HAP-1 (cell line): ENCODE results near the gene CDKL1.
A peak's percentile ranks its signal among the peaks of the same experiment; 100 is the strongest.

Experiments used
- DNase-seq, 2 experiments: peaks; one replicate each; pipeline ENCODE4 v3.0.0-alpha.2; 2016 to 2020; ENCODE audit warnings: low spot score in 2 of 2
- H3K27me3 ChIP-seq: fragments of 250-450 bp; sonication (Bioruptor Pico); 2 replicates; pipeline ENCODE4 v1.5.1; 2020; ENCODE audit warnings: low read depth, mild to moderate bottlenecking, moderate library complexity
- H3K36me3 ChIP-seq: fragments of 250-450 bp; sonication (Bioruptor Pico); replicated peaks from 2 replicates; pipeline ENCODE4 v1.5.1; 2020; ENCODE audit warnings: mild to moderate bottlenecking
- H3K4me1 ChIP-seq: fragments of 250-450 bp; sonication (Bioruptor Pico); 2 replicates; pipeline ENCODE4 v1.5.1; 2020; ENCODE audit warnings: mild to moderate bottlenecking
- H3K4me3 ChIP-seq: fragments of 250-450 bp; sonication (Bioruptor Pico); 2 replicates; pipeline ENCODE4 v1.5.1; 2020; ENCODE audit warnings: mild to moderate bottlenecking, moderate library complexity
- H3K9me3 ChIP-seq: fragments of 250-450 bp; sonication (Bioruptor Pico); 2 replicates; pipeline ENCODE4 v1.5.1; 2020; ENCODE audit warnings: mild to moderate bottlenecking, moderate library complexity
- in situ Hi-C: fragments of 300-500 bp; cut with MboI; formaldehyde crosslinking; loops from 3 replicates; pipeline ENCODE4 v1.14.3; 2020; ENCODE audit warnings: low sequenced_read_pairs, inconsistent platforms, mixed read lengths

Gene CDKL1

GRCh38 chr14:50399251-50400032 is 2.8 kb upstream of the CDKL1 start:
- Histone ChIP-seq H3K9me3 (no peaks in the 10 kb centered on the region), H3K4me1 (peaks cover 20% of the 10 kb centered on the region)
- in situ Hi-C loops: no loop called here

GRCh38 chr14:50398189-50398580 is 1.5 kb upstream of the CDKL1 start:
- DNase-seq: no peak
- Histone ChIP-seq H3K36me3 (no peaks in the 10 kb centered on the region), H3K4me1 (peaks cover 20% of the 10 kb centered on the region), H3K4me3 (no peak overlapping the region), H3K9me3 (no peaks in the 10 kb centered on the region), H3K27me3 (no peaks in the 10 kb centered on the region)
- in situ Hi-C loops: no loop called here

More at GRCh38 chr14:50399251-50400032, 2.8 kb upstream of the CDKL1 start:
- H3K4me3 ChIP-seq: no peak overlapping the region
- no peaks in the 10 kb centered on the region for H3K36me3 ChIP-seq
- peak in 1 of 2 experiments; percentile 45 for DNase-seq
- H3K27me3 ChIP-seq: no peaks in the 10 kb centered on the region

DNA sequence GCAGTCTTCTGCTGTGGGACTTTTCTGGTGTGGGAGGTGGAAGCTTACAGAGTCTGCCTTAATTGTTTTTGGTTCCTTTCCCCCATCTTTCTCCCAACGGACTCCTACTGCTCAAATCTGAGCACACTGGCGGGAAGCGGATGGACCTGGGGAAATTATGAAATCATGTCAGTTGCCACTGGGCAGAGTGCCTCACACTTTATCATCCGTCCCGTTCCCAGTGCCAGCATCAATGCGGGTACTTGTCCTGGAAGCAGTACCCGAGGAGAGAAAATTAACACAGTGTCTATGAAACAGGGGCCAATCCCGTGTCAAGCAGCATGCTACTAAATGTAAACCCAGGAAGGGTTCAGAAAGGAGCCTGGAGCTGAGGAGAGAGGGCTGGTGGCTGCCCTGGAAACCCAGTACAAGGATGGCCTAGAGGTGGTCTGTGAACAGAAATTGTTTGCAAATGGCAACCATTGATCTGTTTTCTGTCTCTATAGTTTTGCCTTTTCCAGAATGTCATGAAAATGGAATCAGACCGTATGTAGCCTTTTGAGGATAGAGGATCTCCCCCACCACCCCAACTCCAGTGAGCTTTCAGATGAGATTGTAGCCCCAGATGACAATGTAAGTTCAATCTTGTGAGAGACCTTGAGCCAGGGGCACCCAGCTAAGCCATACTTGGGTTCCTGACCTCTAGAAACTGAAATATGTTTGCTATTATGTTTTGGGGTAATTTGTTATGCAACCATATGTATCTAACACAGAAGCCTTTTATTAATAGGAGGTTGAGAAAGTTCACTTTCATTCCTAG is 908 bp upstream of the CDKL1 start:
- peak overlapping the region; percentile 38 for H3K4me3 ChIP-seq
- no peaks in the 10 kb centered on the region for H3K27me3 ChIP-seq
- no peaks in the 10 kb centered on the region for H3K9me3 ChIP-seq
- H3K4me1 ChIP-seq: peaks cover 20% of the 10 kb centered on the region
- no peaks in the 10 kb centered on the region for H3K36me3 ChIP-seq
- DNase-seq: peak; percentile 24 to 34
- in situ Hi-C loops: no loop called here

DNA sequence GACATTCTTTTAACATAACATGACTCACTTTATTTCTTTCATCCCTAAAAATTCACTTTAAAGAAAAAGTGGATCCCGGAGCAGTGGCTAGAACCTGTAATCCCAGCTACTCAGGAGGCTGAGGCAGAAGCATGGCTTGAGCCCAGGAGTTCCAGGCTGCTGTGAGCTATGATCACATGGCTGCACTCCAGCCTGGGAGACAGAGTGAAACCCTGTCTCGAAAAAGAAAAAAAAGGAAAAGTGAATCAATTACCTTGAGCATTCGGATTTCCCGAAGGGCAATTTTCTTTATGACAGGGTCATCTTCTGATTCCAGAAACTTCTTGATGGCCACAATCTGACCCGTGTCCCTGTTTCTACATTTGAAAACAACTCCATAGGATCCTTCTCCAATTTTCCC is 1.2 kb downstream of the CDKL1 start:
- H3K4me3 ChIP-seq: peak overlapping the region; percentile 1; the same call in 1 of the 2 replicates
- no peaks in the 10 kb centered on the region for H3K36me3 ChIP-seq
- H3K4me1 ChIP-seq: peaks cover 27% of the 10 kb centered on the region
- DNase-seq: no peak
- no peaks in the 10 kb centered on the region for H3K27me3 ChIP-seq
- in situ Hi-C loops: no loop called here
- no peaks in the 10 kb centered on the region for H3K9me3 ChIP-seq

DNA sequence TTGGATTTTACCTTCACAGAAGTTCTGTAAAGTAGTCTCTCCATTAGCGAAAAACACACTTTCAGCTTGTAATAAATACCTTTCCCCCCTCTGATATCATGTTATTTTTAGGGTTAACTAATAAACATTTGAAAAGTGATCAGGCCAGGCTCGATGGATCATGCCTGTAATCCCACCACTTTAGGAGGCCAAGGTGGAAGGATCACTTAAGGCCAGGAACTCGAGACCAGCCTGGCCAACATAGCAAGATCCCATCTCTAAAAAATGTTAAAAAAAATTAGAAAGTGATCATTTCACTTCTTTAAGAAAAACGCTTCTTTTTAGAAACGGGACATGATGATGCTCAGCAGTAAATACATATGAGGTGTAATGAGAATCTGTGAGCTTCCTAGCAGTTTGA is 2.0 kb downstream of the CDKL1 start:
- in situ Hi-C loops: no loop called here
- Histone ChIP-seq H3K9me3 (no peaks in the 10 kb centered on the region), H3K27me3 (no peaks in the 10 kb centered on the region), H3K4me1 (peaks cover 27% of the 10 kb centered on the region), H3K36me3 (no peaks in the 10 kb centered on the region), H3K4me3 (no peak overlapping the region; the same call in 1 of the 2 replicates)
- DNase-seq: no peak

- H3K36me3 ChIP-seq: no peaks in the 10 kb centered on the region
- peaks cover 7% of the 10 kb centered on the region for H3K4me1 ChIP-seq
- in situ Hi-C loops: no loop called here
- DNase-seq: no peak
- H3K27me3 ChIP-seq: no peaks in the 10 kb centered on the region
- H3K4me3 ChIP-seq: no peak overlapping the region
- no peaks in the 10 kb centered on the region for H3K9me3 ChIP-seq
Measured at GRCh38 chr14:50389668-50390441, 6.8 kb downstream of the CDKL1 start.

DNA sequence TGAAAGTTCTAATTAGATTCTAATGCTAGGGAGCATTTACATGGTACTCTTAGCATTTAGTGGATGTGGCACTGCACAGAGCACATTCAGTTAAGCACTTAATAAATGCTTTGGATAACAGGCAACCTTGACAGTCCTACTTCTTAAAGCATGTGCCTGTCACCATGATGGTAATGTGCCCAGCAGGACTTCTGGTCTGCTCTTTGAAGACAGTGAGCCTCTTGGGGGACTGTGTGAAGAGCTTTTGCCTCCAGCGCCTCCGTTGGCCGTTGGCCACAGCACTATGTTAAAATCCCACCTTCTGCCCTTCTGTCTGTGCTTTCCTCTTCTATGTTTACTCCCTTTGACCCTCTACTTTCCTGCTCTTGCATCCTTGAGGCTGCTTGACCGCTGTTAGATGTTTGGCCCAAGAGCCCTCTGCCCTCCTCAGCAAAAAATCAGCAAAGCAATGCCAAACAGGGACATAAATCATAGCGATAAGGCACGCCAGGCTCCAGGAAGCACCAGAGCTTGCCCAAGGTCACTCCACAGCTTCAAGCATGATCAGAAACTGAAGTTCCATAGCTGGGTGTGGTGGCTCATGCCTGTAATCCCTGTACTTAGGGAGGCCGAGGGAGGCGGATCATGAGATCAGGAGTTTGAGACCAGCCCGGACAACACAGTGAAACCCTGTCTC is 8.3 kb downstream of the CDKL1 start:
- in situ Hi-C loops: no loop called here
- Histone ChIP-seq H3K4me3 (no peak overlapping the region), H3K36me3 (no peaks in the 10 kb centered on the region), H3K4me1 (peaks cover 7% of the 10 kb centered on the region), H3K27me3 (no peaks in the 10 kb centered on the region), H3K9me3 (no peaks in the 10 kb centered on the region)
- no peak for DNase-seq

DNA sequence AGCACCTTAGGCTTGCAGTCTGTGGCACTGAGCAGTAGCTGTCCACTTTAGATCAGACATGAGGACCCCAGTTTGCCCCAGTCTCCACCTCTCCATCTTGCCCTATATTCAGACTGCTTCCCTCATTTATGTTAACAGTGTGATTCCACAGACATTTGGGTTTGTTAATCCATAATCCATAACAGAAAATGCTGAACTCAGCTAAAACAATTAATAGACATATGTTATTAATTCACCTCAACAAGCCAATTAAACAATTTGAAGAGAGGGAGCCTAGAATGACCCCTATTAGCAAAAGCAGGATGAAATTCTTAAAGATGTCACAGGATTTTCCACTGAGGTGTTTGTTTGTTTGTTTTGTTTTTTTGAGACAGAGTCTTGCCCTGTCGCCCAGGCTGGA is 9.1 kb downstream of the CDKL1 start:
- Histone ChIP-seq H3K4me3 (no peak overlapping the region), H3K9me3 (no peaks in the 10 kb centered on the region), H3K27me3 (no peaks in the 10 kb centered on the region), H3K36me3 (no peaks in the 10 kb centered on the region), H3K4me1 (peaks cover 7% of the 10 kb centered on the region)
- DNase-seq: no peak
- in situ Hi-C loops: no loop called here

GRCh38 chr14:50383618-50384225 is 13.0 kb downstream of the CDKL1 start:
- in situ Hi-C loops: no loop called here
- Histone ChIP-seq H3K4me3 (no peak overlapping the region), H3K36me3 (no peaks in the 10 kb centered on the region), H3K27me3 (no peaks in the 10 kb centered on the region), H3K9me3 (no peaks in the 10 kb centered on the region), H3K4me1 (no peaks in the 10 kb centered on the region)
- no peak for DNase-seq

- Histone ChIP-seq H3K9me3 (no peaks in the 10 kb centered on the region), H3K4me3 (no peak overlapping the region), H3K36me3 (no peaks in the 10 kb centered on the region), H3K4me1 (no peaks in the 10 kb centered on the region), H3K27me3 (no peaks in the 10 kb centered on the region)
- DNase-seq: no peak
- in situ Hi-C loops: no loop called here
Measured at GRCh38 chr14:50381823-50382287, 14.8 kb downstream of the CDKL1 start.

DNA sequence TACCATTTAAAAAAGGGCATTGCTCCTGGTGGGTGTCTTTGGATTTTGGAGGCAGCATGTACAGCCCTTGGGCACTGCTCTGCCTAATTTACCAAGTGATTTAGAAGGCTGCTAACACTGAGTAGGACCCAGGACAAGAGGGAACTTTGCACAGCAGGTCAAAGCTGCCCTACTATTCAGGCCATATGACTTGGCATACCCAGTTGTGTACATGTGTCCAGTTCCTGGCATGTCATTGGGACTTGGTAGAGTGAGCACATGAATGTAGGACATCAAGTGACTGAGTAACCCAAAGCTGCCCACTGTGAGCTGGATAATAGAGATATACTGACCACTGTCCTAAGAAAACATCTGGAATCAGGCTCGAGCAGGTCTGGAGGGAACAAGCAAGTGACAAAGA is 15.7 kb downstream of the CDKL1 start:
- DNase-seq: no peak
- no peak overlapping the region for H3K4me3 ChIP-seq
- in situ Hi-C loops: no loop called here
- H3K27me3 ChIP-seq: no peaks in the 10 kb centered on the region
- H3K36me3 ChIP-seq: no peaks in the 10 kb centered on the region
- no peaks in the 10 kb centered on the region for H3K4me1 ChIP-seq
- H3K9me3 ChIP-seq: no peaks in the 10 kb centered on the region

- H3K36me3 ChIP-seq: no peaks in the 10 kb centered on the region
- no peak overlapping the region for H3K4me3 ChIP-seq
- in situ Hi-C loops: no loop called here
Measured at GRCh38 chr14:50380455-50380854, 16.2 kb downstream of the CDKL1 start.

GRCh38 chr14:50379563-50379962 is 17.1 kb downstream of the CDKL1 start:
- H3K36me3 ChIP-seq: no peaks in the 10 kb centered on the region
- no peaks in the 10 kb centered on the region for H3K27me3 ChIP-seq
- DNase-seq: no peak
- no peaks in the 10 kb centered on the region for H3K4me1 ChIP-seq
- in situ Hi-C loops: no loop called here
- H3K4me3 ChIP-seq: no peak overlapping the region
- H3K9me3 ChIP-seq: no peaks in the 10 kb centered on the region

More at GRCh38 chr14:50380455-50380854, 16.2 kb downstream of the CDKL1 start:
- no peaks in the 10 kb centered on the region for H3K4me1 ChIP-seq
- no peak for DNase-seq
- no peaks in the 10 kb centered on the region for H3K9me3 ChIP-seq
- H3K27me3 ChIP-seq: no peaks in the 10 kb centered on the region
